HG02885 (cell line): Measurements from ENCODE around the gene DNAAF8.

ENCODE experiments used
- ATAC-seq: cut with Tn5 transposase; IDR thresholded peaks from one replicate; pipeline ENCODE4 v1.9.1; 2021; ENCODE audit warnings: mild to moderate bottlenecking; ENCODE audit not compliant: unreplicated experiment, poor library complexity

The DNAAF8 gene

GRCh38 chr16:4748682-4749411 lies 14.5 kb downstream of the DNAAF8 start:
- ATAC-seq, result no peak

GRCh38 chr16:4749700-4750257 lies 15.4 kb downstream of the DNAAF8 start:
- no peak for ATAC-seq

GRCh38 chr16:4750896-4751295 lies 16.6 kb downstream of the DNAAF8 start:
- no peak for ATAC-seq

- no peak for ATAC-seq
These were observed 18.2 kb downstream of the DNAAF8 start for GRCh38 chr16:4752351-4753100.

- ATAC-seq, result no peak
These were observed 18.9 kb downstream of the DNAAF8 start for GRCh38 chr16:4753227-4753626.

GRCh38 chr16:4754865-4755264 lies 20.5 kb downstream of the DNAAF8 start:
- no peak for ATAC-seq

- no peak for ATAC-seq
These were observed 21.4 kb downstream of the DNAAF8 start for GRCh38 chr16:4755687-4756086.

GRCh38 chr16:4760221-4760910 lies 26.0 kb downstream of the DNAAF8 start:
- ATAC-seq, result no peak

- no peak for ATAC-seq
These were observed 27.9 kb downstream of the DNAAF8 start for GRCh38 chr16:4762205-4762604.

GRCh38 chr16:4763791-4764190 lies 29.5 kb downstream of the DNAAF8 start:
- ATAC-seq, result no peak

GRCh38 chr16:4765511-4766474 lies 31.5 kb downstream of the DNAAF8 start:
- no peak for ATAC-seq

GRCh38 chr16:4766875-4767628 lies 32.7 kb downstream of the DNAAF8 start, which contains the start of gene ZNF500:
Gene ZNF500 (minus strand): TSS chr16:4767162. CDS start chr16:4765978, 1,184 bp downstream.
- peak; percentile 84 for ATAC-seq

GRCh38 chr16:4767872-4768548 lies 33.7 kb downstream of the DNAAF8 start:
- ATAC-seq, result peak; percentile 3

- peak; percentile 67 for ATAC-seq
These were observed 34.4 kb downstream of the DNAAF8 start for GRCh38 chr16:4768549-4769305.

GRCh38 chr16:4769306-4769638 lies 34.9 kb downstream of the DNAAF8 start:
- ATAC-seq, result no peak

- ATAC-seq, result no peak
These were observed 37.3 kb downstream of the DNAAF8 start for GRCh38 chr16:4771646-4772045.

GRCh38 chr16:4772351-4772750 lies 38.0 kb downstream of the DNAAF8 start:
- ATAC-seq, result no peak

GRCh38 chr16:4775005-4775404 lies 40.7 kb downstream of the DNAAF8 start:
- ATAC-seq, result no peak
